SK-N-MC (cell line): ENCODE measurements around the gene UGP2.
"Not testable (repeated sequence)": the region's sequence is repeated elsewhere in the genome, so short reads cannot be mapped to it uniquely, and the experiment has no call there.

Experiments
- DNase-seq: peaks from one replicate; pipeline ENCODE4 v3.0.0-alpha.2; 2011; ENCODE audit warnings: low read depth, low spot score
- H3K27ac ChIP-seq: fragments of 200-600 bp; sonication (generic); 2 replicates; pipeline ENCODE4 v1.5.1; 2016; ENCODE audit warnings: mixed run types
- H3K36me3 ChIP-seq: fragments of 200-600 bp; sonication (generic); 2 replicates; pipeline ENCODE4 v1.6.1; 2017; ENCODE audit warnings: antibody characterized with exemption, low read length, mixed read lengths; ENCODE audit not compliant: insufficient read depth
- H3K4me3 ChIP-seq: fragments of 200-600 bp; sonication (generic); 2 replicates; pipeline ENCODE4 v1.5.1; 2016
- H3K9ac ChIP-seq: fragments of 200-600 bp; sonication (generic); 2 replicates; pipeline ENCODE4 v1.8.0; 2017; ENCODE audit warnings: mixed run types, mixed read lengths; ENCODE audit not compliant: insufficient read length
- H3K9me3 ChIP-seq: fragments of 200-600 bp; sonication (generic); 2 replicates; pipeline ENCODE4 v1.6.1; 2017; ENCODE audit warnings: low read depth, mild to moderate bottlenecking, antibody characterized with exemption, low read length, moderate library complexity, mixed read lengths
- EZH2 ChIP-seq: fragments of 200-600 bp; sonication (generic); IDR thresholded peaks from one replicate; pipeline ENCODE4 v1.6.1; 2017; ENCODE audit warnings: antibody characterized with exemption
- FOXP2 ChIP-seq: optimal IDR thresholded peaks from 2 replicates; pipeline ENCODE3; 2011; ENCODE audit warnings: mild to moderate bottlenecking, moderate library complexity; ENCODE audit not compliant: insufficient read depth; ENCODE audit errors: extremely low read length, control extremely low read depth
- POLR2AphosphoS5 ChIP-seq: IDR thresholded peaks from 2 replicates; pipeline ENCODE4 v1.6.1; 2012; ENCODE audit warnings: mild to moderate bottlenecking, low read depth, low read length, borderline replicate concordance

The UGP2 gene

DNA sequence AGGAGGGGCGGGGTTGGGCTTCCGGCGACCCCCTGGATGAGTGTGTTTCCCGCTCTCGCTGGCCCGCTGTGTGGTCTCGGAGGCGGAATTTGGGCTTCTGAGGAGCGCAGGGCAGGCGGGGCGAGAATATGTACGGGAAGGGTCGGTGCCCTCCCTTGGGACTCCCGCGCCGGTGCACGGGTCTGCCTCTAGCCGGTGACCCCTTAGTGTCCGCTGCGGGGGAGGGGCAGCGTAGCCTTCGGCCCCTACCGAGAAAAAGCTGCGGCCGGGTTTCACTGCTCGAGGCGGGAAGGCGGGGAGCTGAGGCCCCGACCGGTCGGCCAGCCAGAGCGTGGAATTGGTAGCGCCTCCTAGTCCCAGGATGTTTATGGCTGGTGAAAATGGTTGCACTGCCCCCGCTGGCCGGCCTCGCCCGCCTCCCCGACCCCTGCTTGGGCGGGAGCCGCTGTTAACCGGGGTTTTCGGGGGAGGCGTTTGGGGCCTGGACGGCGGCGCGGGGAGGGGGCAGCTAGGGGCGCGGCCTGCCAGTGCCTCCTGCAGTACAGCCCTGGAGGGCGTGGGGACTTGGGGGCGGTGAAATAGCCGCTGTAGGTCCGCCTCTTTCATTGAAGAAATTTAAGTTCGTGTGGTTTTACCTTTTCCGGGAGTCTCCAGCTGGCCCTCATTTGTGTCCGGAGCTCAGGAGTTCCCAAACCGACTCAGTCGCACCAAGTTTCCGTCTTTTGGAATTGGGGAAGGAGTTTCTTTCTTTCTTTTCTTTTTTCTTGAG lies at the start of gene UGP2:
TSS of gene UGP2 (plus strand) at position 643 of the 769 bp plus-strand sequence. CDS start 290 bp downstream, outside the sequence.
- Histone ChIP-seq H3K9me3 (no peaks in the 10 kb centered on the region), H3K4me3 (peak within 1 kb of the TSS; percentile 92), H3K9ac (peak within 1 kb of the TSS; percentile 87), H3K36me3 (no peaks in the 10 kb centered on the region), H3K27ac (peak within 1 kb of the TSS; percentile 67)
- DNase-seq, result no peak
- TF ChIP-seq POLR2AphosphoS5 (peak; percentile 62), EZH2 (no peak)

DNA sequence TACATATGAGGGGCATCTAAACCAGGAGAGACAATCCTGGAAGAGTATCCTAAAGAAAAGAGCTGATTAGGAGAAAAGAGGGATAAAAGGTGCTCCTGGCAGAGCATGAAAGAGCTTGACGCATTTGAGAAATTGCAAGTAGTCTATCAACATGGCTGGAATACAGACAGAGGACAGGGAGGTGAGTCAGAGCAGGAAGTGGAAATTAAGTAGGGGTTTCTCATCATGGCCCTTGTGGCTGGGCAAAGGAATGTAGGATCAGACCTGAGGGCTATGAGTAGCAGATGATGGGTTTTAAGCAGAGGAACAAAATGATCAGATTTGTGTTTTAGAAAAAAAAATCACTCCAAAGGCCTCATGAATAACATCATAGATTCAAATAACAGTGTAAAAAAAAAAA lies 49.2 kb upstream of the UGP2 start:
- no peak for TF ChIP-seq EZH2
- no peak for TF ChIP-seq POLR2AphosphoS5
- no peak for TF ChIP-seq FOXP2
- DNase-seq, result no peak

DNA sequence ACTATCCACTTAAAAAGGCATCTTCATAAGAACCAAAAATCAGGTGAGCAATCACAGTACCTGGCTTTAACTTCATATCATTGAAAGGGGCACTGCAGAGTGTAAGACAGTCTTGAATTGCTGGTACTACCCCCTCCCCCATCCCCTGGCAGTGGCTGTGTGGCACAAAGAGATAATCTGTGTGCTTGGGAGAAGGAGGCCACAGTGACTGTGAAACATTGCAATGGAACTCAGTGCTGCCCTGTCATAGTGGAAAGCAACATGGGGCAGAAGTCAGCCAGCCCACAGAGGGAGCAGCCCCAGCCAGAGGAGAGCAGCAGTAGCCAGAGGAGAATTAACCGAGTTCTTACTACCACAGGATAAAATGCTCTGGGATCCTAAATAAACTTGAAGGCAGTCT lies 45.3 kb upstream of the UGP2 start:
- no peak for TF ChIP-seq POLR2AphosphoS5
- no peak for TF ChIP-seq EZH2
- no peak for TF ChIP-seq FOXP2
- H3K9ac ChIP-seq, result no peak overlapping the region
- no peaks in the 10 kb centered on the region for H3K36me3 ChIP-seq
- no peak overlapping the region for H3K27ac ChIP-seq
- no peak overlapping the region for H3K4me3 ChIP-seq
- H3K9me3 ChIP-seq, result no peaks in the 10 kb centered on the region
- no peak for DNase-seq

More for the DNA sequence above, 49.2 kb upstream of the UGP2 start:
- H3K4me3 ChIP-seq, result no peak overlapping the region
- no peaks in the 10 kb centered on the region for H3K36me3 ChIP-seq
- H3K27ac ChIP-seq, result no peak overlapping the region
- no peak overlapping the region for H3K9ac ChIP-seq
- H3K9me3 ChIP-seq, result no peaks in the 10 kb centered on the region

- Histone ChIP-seq H3K4me3 (no peak overlapping the region), H3K9ac (no peak overlapping the region), H3K27ac (no peak overlapping the region), H3K36me3 (no peaks in the 10 kb centered on the region), H3K9me3 (no peaks in the 10 kb centered on the region)
- TF ChIP-seq FOXP2 (no peak), EZH2 (no peak), POLR2AphosphoS5 (no peak)
- no peak for DNase-seq
These were observed 44.9 kb upstream of the UGP2 start for GRCh38 chr2:63796796-63797195.

GRCh38 chr2:63801455-63801854 lies 40.2 kb upstream of the UGP2 start:
- Histone ChIP-seq H3K4me3 (no peak overlapping the region), H3K36me3 (no peaks in the 10 kb centered on the region), H3K9ac (no peak overlapping the region), H3K9me3 (no peaks in the 10 kb centered on the region), H3K27ac (no peak overlapping the region)
- DNase-seq, result no peak
- TF ChIP-seq EZH2 (no peak), POLR2AphosphoS5 (no peak), FOXP2 (no peak)

DNA sequence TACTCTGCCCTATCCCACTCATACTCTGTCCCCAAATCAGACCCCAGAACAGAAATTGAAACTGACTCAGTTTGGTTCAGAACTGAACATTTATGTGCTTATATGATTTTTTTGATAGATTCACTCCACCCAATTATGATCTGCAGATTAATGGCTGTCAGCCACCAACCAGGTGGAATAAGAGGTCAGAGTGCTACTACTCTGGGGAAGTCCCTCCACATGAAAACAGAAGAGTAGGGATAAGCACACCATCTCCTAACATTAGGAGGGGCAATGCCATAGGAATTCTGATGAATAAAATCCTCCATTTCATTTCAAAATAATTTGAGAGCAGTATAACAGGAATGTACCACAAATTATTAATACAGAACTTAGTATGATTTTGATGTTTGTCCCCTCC lies 36.3 kb upstream of the UGP2 start:
- TF ChIP-seq FOXP2 (no peak), EZH2 (no peak), POLR2AphosphoS5 (no peak)
- Histone ChIP-seq H3K36me3 (no peaks in the 10 kb centered on the region), H3K27ac (no peak overlapping the region), H3K9me3 (no peaks in the 10 kb centered on the region), H3K4me3 (no peak overlapping the region), H3K9ac (no peak overlapping the region)
- no peak for DNase-seq

DNA sequence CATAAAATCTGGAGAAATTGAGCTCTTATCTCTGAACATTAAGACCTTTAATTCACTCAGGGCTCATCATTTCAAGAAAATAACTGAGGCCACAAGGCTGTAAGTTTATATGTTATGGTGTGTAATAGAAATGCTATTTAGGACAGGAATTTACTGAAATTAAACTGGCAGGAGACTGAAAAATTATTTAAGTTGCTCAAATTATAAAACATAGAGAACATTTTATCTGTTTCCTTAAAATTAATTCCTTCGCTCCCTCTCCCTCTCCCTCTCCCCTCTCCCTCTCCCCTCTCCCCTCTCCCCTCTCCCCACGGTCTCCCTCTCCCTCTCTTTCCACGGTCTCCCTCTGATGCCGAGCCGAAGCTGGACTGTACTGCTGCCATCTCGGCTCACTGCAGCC lies 33.7 kb upstream of the UGP2 start:
- not testable (repeated sequence) for H3K4me3 ChIP-seq, H3K9me3 ChIP-seq, H3K9ac ChIP-seq, DNase-seq, H3K36me3 ChIP-seq, H3K27ac ChIP-seq

DNA sequence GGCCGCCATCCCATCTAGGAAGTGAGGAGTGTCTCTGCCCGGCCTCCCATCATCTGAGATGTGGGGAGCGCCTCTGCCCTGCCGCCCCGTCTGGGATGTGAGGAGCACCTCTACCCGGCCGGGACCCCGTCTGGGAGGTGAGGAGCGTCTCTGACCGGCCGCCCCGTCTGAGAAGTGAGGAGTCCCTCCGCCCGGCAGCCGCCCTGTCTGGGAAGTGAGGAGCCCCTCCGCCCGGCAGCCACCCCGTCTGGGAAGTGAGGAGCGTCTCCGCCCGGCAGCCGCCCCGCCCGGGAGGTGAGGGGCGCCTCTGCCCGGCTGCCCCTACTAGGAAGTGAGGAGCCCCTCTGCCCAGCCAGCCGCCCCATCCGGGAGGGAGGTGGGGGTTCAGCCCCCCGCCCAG lies 32.8 kb upstream of the UGP2 start:
- H3K9me3 ChIP-seq, H3K9ac ChIP-seq, DNase-seq, H3K27ac ChIP-seq, H3K36me3 ChIP-seq, H3K4me3 ChIP-seq: not testable (repeated sequence)

DNA sequence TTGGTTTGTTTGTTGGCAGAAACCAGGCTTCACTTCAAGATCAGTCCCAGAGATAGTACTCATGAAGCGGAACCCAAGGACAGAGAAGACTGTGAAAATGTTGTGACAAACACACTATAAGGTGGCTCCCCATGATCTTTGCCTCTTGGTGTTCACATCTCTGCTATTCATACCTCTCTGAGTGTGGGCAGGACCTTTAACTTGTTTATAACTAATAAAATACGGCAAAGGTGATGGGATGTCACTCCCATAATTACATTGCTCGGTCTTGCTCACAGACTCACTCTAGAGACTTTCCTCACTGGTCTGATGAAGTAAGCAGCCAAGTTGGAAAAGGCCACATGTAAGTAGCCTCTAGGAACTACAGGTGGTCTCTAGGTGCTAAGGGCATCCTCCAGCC lies 30.6 kb upstream of the UGP2 start:
- Histone ChIP-seq H3K9me3 (no peaks in the 10 kb centered on the region), H3K4me3 (no peak overlapping the region), H3K9ac (no peak overlapping the region), H3K36me3 (no peaks in the 10 kb centered on the region), H3K27ac (no peak overlapping the region)
- no peak for DNase-seq
- TF ChIP-seq POLR2AphosphoS5 (no peak), EZH2 (no peak), FOXP2 (no peak)

DNA sequence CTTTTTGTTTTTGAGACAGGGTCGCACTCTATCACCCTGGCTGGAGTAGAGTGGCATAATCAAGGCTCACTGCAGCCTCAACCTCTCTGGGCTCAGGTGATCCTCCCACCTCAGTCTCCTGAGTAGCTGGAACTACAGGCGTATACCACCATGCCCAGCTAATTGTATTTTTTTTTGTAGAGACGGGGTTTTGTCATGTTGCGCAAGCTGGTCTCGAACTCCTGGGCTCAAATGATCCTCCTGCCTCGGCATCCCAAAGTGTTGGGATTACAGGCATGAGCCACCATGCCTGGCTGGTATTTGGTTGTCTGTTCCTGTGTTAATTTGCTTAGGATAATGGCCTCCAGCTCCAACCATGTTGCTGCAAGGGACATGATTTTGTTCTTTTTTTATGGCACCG lies 29.8 kb upstream of the UGP2 start:
- DNase-seq, H3K9ac ChIP-seq, H3K9me3 ChIP-seq: not testable (repeated sequence)

More for the DNA sequence above, 29.8 kb upstream of the UGP2 start:
- H3K27ac ChIP-seq, H3K4me3 ChIP-seq, H3K36me3 ChIP-seq: not testable (repeated sequence)
